ENCODE measurements around the gene STEAP3.

STEAP3 gene

DNA sequence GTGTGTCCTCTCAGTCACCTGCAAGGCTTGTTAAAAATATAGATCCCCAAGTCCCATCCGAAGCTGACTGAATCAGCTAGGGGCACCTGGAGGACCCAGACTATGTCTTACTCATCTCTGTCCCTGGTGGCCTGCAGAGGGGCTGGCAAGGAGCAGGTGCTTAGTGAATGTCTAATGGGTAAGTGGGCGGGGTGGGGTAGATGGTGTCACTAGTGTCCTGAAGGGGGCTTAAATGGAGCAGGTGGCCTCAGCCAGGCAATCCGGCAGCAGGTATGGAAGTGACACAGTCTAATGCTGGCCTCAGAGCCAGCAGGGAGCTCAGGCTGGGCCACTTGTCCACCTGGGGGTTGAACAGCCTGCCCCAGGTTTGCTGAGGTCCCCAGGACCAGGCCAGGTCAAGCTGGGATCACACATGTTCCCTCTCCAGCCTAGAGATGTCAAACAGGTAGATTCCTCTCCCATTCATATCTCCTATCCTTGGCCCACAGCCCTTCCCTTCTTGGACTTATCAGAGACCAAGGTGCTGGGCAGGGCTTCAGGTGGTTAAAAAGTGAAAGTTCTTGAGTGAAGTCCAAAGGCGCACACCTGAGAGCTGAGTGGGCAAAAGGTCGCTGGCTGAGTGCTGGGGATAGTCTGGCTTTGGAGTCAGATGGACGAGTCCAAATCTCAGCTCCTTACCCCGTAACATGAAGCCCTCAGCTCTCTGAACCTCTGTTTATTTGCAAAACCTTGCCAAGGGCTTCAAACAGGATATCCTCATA is 1.7 kb downstream of the STEAP3 start:
- DNase-seq (ENCODE audit: low read depth): no peak

DNA sequence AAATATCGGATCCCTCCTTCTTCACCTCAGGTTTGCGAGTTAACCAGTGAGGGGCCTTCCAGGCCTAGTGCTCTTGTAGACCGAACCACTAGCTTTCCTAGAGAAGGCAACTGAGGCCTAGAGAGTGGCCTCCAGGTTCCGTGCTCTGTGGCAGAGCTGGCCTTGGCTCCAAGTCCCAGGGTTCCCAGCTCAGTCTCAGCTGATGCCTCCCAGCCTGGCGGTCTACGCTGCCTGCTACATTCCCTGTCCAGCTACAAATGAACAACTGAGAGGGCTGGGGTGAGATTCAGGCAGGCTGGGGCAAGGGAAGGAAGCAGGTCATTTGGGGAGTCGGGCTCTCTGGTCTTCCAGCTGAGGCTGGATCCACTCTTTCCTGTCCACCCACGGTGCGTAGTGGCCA is 2.3 kb downstream of the STEAP3 start:
- no peak for DNase-seq (ENCODE audit: low read depth)

DNA sequence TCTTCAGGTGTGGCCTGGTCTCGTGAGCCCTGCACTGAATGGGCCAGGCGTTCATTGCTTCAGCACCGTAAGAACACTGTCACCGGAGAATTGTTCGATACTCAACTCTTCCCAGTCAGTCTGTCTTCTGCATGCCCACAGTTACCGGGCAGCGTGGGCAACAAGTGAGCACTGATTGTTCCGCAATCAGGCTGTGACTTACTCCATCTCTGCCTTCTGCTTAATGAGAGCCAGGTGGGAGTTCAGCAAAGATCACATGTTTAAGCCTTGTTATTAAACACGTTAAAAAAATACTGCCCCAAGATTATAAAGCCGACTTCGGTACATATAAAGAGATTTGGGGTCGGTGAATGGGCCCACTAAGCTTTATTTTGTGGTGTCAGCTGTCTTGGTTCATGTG is 3.7 kb downstream of the STEAP3 start:
- DNase-seq (ENCODE audit: low read depth): no peak

DNA sequence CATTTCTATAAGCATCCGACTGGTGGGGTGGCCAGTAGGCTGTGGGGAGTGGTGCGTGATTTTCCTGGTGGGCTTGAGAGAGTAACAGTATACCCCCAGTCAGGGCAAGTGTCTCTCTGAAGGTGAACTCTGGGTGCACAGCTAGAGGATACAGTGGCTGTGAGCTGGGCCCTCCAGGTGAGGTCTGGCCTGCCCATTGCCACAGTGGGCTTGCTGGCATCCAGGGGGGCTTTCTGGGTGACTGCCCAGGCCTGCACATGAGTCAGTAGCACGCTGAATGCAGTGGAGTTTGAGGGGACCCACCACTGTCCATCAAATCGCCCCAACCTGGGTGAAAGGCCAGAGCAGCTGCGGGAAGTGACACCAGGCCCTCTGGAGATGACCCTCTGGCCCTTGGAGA is 4.5 kb downstream of the STEAP3 start:
- no peak for DNase-seq (ENCODE audit: low read depth)

DNA sequence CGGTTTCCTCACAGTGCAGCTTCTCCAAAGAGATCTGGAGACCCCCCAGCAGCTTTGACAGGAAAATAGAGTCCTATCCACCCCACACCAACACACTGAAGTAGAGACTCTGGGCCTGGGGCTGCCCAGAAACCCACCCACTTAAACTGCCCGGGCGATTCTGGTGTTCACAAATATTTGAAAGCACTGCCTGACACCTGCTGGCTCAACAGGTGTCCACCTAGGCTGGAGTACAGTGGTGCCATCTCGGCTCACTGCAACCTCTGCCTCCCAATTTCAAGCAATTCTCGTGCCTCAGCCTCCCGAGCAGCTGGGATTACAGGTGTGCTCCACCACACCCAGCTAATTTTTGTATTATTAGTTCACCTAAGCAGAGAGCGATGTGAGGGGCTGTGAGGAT is 5.3 kb downstream of the STEAP3 start:
- no peak for DNase-seq (ENCODE audit: low read depth)

DNA sequence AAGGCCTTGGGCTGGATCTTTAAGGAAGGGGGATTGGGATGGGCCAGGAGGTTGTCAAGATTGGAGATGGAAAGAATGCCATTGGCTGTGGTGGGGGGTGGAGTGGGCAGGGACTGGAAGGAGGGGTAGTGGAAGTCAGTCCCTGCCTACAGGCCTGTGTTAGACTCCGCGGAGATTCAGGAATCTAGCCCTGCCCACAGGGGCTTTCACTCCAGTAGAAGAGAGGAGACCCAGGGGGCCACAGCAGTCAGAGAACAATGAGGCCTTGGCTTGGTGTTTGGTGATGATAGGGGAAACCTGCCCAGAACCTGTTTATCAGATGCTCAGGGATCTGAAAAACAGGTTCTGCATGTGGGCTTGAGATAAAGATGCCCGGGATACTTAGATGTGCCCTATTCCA is 6.1 kb downstream of the STEAP3 start:
- no peak for DNase-seq (ENCODE audit: low read depth)

DNA sequence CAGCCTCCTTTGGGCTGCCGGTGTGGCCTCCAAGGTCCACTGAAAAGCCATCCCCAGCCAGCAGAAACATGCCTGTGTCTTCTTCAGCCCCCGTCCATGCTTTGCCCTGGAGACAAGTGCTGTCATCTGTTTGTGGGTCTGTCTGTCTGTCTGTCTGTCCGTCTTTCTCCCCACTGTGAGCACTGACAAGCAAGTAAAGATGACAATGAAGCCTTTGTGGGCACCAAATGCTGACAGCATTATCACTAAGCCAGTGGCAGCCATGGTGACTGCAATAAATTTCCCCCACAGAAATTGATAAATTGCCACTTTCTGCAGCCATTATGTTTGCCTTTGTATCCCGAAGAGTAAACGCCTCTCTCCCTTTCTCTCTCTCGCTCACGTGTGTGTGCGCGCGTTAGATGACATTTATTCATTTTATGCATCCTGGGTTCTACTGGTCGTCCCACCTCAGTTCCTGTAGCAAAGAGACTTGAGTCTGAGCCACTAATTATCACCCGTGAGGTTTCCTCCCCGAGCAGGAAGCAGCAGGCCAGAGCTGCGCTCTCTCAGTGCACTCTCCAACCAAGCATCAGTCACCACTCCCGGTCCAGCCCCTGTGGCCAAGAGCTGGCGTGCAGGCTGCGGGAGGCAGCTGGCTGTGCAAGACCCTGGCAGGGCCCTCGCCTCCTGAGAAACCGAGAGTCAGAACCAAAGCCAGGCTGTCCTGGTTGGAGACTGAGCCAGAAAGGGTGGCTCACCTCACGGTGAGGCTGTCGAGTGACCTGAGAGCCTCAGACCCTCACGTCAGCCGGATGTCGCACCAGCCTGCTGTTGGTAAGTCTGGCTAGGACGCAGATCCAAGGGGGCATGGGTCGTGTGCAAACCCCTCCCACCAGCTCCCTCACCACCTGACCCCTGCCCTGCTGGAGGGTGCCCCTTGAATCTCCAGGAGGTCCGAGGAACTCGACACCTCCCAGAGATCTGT is 6.9 kb downstream of the STEAP3 start:
- no peak for DNase-seq (ENCODE audit: low read depth)

DNA sequence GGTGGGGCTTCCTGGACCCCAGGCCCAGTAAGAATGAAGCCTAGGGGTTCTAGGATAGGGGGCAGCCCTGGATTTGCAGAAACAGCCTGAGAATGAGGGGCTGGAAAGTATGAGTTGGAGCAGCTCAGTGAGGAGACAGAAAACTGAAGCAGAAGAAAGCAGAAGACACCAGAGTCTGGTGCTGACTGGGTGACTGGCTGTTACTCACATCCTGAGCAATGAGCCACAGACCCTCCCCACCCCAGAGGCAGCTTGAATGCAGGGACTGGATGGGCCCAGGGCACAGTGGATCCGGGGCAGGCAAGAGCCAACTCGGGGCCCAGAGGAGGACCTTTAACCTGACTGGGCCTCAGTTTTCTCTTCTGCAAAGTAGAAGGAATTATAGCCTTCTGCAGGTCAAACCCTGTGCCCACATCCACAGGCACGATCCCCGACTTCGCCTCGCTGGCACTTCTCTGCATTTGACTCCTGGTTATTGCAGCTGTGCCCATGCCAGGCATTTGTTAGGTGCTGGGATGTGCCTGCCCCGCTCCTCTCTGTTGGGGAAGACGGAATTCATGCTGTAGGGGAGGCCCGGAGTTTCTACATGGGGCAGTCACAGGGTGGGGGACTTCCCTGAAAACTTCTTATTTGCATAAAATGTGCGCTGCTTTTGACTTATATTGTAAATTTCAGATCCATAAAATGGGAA is 8.5 kb downstream of the STEAP3 start:
- no peak for DNase-seq (ENCODE audit: low read depth)

DNA sequence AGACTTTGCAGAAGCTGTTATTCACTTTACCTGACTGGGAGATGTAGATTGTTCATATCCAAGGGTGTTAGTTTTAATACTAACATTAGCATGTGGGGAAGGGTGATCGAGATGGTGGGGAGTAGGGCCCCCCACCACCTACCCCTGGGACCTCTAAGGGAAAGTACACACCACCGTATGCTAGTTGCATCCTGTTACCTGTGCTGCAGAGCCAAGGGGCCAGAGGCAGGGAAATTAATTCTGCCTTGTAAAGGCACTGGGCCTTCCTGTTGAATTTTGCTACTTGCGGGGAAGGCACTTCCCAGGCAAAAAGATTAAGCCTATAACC is 9.0 kb downstream of the STEAP3 start:
- DNase-seq (ENCODE audit: low read depth): no peak

DNA sequence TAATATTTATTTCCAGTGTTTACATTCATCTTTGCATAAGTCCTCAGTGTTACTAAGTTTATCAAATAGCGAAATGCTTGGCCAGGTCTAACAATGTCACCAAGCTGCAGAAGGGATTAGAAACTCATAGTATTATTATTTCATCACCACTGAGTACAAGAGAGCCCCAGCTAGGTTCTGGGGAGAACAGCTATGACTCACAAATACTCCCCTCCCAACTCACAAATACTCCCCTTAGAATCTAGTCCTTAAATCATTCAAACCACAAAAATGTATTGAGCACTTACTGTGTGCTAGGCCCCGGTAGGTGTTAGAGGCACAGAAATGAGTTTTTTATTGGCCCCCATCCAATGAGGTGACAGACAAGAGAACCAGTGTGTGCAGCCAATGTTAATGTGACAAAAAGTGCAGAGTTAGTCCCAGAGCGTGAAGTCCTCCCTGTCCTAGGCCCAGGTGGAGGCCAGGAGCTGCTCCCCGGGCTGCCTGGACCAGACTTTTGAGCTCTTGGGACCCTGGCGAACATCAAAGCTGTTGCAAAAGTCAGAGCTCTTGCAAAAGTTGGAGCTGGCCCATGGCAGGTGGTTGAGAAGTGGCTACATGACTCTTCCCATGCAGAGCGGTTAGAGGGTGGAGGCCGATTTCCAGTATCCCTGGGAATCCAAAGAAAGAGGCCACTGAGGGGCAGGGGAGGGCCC is 9.8 kb downstream of the STEAP3 start:
- no peak for DNase-seq (ENCODE audit: low read depth)

DNA sequence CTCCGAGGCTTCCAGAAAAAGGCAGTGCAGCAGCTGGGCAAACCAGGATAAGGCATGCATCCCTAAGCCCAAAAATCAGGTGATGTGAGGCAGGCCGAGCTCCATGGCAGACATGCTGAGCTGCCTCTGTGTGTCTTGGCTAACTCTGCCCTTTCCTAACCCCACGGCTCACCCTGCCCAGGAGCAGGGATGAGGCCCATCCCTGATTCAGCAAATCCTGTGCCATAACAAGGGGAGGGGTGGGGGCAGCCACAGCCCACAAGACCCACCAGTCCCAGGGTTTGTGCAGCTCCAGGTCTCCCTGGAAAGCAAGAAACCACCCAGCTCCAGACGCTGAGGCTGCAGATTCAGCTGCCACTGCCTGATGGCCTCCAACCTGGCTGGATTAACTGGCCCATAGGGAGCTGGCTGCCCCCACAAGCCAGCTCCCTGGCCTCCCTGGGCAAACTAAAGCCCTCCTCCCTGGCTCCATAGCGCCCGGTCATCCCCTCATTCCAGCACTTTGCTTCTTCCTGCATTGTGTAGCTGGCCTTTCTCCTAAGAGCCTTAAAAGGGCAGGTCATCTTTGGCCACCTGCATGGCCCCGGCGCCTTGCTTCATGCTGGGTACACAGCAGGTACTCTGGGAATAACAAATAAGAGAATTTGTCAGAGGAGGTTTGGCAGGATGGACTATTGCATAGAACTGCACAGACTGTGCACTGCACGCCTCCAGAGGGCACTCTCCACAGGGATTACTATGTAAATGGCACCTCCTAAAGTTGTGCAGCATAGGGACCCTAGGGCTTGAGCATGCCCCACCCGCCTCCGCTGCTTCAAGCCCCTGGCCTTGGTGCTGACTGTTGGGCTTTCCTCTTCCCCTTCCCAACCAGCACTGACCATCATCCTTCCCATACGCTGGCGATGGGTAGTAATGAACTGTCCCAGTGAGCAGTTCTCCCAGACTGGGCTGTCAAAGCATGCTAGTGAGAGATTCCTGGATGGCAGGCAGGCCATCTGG is 10.7 kb downstream of the STEAP3 start:
- no peak for DNase-seq (ENCODE audit: low read depth)

DNA sequence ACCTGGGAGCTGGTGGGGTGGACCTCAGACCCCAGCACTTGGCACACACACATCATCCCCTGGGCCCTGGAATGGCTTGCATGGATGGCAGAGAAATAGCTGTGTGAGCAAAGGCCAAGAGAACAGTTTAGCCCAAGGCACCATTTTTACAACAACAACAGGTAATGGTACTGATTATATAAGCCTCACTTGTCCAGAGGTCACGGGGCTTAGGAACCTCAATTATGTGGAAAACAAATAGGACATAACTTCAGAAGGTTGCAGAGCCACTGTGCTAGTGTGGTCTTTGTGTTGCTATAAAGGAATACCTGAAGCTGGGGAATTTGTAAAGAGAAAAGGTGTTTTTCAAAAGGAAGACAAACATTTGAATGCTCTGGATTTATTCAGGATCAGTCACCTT is 13.2 kb downstream of the STEAP3 start:
- no peak for DNase-seq (ENCODE audit: low read depth)

DNA sequence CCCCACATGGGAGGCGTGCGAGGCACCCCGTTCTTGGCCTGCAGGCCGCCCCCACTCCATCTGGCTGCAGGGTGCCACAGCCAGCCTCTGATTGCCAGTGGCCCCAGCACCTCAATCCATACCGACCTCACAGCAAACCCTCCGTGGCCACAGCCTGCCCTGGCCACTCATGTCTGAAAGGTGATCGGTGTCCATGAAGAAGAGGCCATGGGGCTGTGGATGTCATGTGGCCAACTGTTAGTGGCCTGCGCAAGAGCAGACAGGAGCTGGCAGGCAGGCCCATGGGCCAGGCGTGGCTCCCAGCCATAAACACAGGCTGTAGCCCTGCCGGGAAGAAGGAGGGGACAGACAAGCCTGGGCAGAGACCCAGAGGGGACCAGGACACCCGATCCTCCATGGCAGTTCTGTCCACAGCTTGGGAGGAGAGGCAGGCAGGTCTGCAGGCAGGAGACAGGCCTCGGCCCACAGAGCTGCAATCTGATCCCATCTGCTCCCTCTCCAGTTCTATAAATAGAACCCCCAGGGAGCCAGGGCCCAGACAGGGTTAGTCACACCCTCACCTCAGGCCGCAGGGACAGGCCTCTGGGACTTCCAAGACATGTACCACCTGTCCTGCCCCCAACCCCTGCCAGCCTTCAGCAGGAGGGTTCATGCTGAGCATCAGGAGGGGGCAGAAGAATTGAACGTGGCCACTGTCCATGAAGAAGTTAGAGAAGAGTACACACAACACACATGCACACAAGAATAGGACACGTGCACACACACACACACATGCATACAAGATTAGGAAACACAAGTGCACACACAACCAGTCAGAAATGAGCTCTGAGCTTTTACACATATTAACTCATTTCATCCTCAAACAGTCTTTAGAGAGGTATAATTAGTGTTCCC is 16.9 kb downstream of the STEAP3 start:
- DNase-seq (ENCODE audit: low read depth): no peak

DNA sequence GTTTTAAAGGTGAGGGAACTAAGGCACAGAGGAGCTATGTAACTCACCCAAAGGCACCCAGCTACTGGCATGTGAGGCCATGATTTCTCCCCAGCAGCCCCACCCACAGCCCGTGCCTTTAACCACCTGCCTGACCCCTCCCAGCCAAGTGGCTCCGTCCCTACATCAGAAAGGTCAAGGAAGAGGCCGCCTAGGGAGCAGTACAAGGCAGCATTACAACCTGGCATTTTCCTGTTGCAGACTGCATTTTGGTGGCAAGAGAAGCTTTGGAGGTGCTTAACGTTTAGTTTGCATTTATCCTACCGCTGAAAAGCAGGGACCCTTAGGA is 17.5 kb downstream of the STEAP3 start:
- DNase-seq (ENCODE audit: low read depth): no peak

DNA sequence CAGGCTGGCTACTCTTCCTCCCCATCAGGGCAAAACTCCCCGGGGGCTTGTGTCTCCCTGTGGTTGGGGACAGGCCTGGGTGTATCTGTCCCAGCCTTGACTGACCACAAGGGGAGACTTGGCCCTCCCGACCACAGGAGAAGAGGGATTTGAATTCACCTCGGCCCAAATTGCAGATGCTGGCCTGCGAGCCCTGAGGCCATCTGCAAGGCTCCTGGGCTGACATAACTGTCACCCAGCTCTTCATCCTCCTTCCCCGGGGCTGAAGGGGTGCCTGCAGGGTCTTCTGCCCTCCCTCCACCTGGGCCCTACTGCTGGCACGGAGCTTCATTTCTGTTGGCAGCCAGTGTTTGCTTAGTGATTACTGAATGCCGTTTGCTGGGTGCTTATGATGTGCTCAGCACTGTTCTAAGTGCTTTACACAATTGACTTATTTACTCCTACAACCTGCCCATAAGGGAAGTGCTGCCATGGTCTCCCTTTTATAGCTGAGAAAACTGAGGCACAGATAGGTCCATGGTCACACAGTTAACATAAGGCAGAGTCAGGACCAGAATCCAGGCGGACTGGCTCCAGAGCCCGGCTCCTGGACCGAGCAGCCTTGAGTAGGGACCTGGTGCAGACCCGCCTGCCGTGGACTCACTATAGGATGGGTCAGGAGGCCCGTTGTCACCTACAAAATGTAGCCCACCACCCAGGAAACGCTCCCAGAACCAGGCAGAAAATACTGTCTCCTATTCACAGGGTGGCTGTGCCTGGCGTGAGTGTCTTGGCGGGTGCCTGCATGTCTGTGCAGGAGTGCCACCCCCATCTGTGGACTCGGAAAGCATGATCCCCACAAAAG is 18.9 kb downstream of the STEAP3 start:
- no peak for DNase-seq (ENCODE audit: low read depth)

DNA sequence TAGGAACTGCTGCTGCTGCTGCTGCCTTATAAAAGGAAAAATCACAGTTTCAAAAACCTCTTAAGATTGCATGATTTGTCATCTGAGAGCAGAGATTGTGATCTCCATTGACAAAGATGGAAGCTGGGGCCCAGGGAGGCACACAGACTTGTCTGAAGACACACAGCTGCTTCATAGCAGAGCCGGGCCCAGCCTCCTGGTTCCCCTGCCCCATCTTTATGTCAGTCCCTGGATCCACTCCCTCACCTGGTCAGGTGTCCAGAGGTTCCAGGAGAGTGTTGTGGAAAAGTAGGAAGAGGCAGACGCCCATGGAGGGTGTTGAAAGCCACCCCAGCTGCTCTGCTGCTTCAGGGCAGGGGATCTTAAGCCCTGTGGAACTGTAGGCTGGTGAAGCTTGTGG is 20.0 kb downstream of the STEAP3 start:
- DNase-seq (ENCODE audit: low read depth): no peak

DNA sequence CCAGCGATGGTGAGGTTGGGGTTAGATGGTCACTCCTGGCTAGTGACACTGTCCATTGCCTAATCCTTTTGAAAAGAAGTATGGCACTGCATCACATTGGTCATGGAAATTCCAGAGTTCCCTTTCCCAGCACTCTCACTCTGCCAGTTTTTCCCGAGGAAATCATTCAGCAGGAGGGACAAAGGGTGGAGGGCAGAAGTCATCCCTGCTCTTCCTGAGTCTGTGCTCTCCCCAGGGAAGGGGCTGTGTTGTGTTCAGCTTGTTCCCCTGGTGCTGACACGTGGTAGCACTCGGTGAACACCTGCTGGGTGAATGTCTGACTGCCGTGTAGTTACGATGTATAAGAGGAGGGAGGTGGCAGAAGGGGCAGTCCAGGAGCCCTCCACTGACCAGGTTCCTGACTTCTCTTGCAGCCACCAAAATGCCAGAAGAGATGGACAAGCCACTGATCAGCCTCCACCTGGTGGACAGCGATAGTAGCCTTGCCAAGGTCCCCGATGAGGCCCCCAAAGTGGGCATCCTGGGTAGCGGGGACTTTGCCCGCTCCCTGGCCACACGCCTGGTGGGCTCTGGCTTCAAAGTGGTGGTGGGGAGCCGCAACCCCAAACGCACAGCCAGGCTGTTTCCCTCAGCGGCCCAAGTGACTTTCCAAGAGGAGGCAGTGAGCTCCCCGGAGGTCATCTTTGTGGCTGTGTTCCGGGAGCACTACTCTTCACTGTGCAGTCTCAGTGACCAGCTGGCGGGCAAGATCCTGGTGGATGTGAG is 21.6 kb downstream of the STEAP3 start:
- no peak for DNase-seq (ENCODE audit: low read depth)

DNA sequence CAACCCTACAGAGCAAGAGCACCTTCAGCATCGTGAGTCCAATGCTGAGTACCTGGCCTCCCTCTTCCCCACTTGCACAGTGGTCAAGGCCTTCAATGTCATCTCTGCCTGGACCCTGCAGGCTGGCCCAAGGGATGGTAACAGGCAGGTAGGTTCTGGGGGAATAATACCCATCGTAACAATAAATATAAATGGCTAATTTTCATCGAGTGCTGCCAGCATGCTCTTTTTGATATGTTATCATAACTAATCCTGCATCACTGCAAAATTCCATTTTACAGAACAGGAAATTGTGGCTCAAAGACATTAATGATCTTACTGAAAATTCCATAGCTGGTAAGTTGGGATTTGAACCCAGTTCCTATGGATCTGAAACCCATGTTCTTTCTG is 22.2 kb downstream of the STEAP3 start:
- no peak for DNase-seq (ENCODE audit: low read depth)

Measured in activated T-helper 1 cell treated with Interleukin-2 at 50 U/mL for 16 hours (primary cell).